Activated CD4-positive, alpha-beta T cell treated with anti-CD3 and anti-CD28 coated beads, Interleukin-2, Interleukin-4, amounts not matched to agents 100 ng/mL and 50 ng/mL, durations not matched to agents 16 hours and 8 hours (primary cell): ENCODE measurements around the gene DSTN.

ENCODE experiments used
- DNase-seq: peaks from one replicate; pipeline ENCODE4 v3.0.0-alpha.2; 2020; ENCODE audit warnings: low spot score

The DSTN gene

DNA sequence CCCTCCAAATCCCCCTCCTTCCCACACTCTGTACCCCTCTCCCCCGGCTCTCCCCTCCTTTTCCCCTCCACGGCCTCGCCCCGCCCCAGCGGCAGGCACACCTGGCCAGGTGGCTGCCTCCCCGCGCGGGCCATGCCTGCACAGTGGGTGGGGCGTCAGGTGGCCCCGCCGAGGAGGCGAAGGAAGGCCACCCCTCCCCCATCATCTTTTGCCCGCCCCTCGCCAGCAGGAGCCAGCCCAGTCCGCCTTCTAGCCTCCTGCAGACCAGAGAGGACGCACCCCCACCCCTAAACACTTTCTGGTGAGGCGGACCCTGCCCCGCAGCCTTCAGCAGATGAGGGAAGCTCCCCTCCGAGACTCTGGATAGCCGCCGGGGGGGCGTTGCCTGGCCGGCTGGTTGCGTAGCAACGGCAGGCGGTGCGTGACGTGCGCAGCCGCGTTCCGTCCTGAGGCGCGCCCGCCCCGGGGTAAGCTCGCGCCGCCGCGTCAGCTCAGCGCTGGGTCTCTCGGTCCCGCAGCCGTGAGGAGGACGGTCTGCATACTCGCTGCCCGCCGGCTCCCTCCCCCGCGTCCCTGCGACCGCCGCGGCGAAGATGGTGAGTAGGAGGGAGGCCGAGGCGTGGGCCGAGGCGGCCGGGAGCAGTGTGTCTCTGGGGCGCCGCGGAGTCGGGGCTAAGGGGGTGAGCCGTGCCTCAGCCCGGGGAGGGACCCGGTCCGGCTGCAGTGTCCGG, at the start of gene DSTN:
Gene DSTN, plus strand, starts transcription at position 460 of the 731 bp plus-strand sequence. Its CDS starts 134 bp downstream, at position 594.
- peak; percentile 86 for DNase-seq

- no peak for DNase-seq
Observed at GRCh38 chr20:17520583-17520982, 49.3 kb upstream of the DSTN start.

DNA sequence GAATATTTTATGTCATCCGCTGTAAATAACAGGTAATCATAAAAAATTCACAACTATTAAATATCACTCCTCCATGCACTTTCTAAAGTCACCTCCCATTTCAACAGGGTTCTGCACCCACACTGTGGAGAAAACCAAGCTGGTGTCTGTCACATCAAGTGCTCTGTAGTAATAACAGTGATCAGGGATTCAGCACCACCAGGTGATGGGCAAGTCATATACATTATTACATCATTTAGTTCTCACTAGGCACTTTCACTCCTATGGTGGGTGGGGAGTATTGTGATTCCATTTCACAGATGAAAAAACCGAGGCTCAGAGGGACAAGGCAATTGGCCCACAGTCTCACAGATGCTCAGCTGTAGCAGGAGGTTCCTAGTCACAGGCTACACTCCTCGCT, 47.3 kb upstream of the DSTN start:
- no peak for DNase-seq

GRCh38 chr20:17523326-17523725, 46.5 kb upstream of the DSTN start:
- no peak for DNase-seq

- DNase-seq = no peak
Observed at GRCh38 chr20:17524560-17524959, 45.3 kb upstream of the DSTN start.

DNA sequence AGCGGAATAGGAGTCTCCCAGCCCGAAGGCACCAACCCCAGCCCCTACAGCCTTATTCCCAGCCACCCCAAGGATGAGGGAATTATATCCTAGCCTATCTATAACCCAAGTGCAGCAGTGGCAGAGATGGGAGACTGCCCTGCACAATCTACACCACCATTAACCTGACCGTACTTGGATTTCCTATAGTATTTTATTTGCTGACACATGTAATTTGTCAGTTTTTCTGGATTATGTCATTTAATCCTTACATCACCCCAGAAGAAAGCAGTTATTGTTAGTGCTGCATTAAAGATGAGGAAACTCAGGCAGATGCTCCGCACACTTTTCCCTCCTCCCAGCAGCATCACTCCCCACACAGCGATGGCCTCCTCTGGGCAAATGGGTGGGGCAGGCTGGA, 44.7 kb upstream of the DSTN start:
- DNase-seq = no peak

- DNase-seq = peak; percentile 37
Observed at GRCh38 chr20:17525650-17526049, 44.2 kb upstream of the DSTN start.

DNA sequence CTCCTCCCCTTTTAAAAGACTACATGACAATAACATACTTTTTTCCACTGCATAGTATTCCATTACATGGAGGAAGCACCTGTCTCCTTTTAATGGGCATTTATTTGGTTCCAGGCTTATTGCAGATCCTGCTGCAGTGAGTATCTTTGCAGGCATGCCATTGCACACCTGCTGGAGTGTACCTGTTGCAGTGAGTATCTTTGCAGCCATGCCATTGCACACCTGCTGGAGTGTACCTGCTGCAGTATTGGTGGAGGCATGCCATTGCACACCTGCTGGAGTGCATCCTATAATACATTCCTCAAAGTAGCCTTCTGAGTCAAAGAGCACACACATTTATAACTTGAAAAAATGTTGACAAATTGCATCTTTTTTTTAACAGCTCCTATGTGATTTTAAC, 40.3 kb upstream of the DSTN start:
- no peak for DNase-seq

GRCh38 chr20:17530153-17530552, 39.7 kb upstream of the DSTN start:
- DNase-seq = no peak

DNA sequence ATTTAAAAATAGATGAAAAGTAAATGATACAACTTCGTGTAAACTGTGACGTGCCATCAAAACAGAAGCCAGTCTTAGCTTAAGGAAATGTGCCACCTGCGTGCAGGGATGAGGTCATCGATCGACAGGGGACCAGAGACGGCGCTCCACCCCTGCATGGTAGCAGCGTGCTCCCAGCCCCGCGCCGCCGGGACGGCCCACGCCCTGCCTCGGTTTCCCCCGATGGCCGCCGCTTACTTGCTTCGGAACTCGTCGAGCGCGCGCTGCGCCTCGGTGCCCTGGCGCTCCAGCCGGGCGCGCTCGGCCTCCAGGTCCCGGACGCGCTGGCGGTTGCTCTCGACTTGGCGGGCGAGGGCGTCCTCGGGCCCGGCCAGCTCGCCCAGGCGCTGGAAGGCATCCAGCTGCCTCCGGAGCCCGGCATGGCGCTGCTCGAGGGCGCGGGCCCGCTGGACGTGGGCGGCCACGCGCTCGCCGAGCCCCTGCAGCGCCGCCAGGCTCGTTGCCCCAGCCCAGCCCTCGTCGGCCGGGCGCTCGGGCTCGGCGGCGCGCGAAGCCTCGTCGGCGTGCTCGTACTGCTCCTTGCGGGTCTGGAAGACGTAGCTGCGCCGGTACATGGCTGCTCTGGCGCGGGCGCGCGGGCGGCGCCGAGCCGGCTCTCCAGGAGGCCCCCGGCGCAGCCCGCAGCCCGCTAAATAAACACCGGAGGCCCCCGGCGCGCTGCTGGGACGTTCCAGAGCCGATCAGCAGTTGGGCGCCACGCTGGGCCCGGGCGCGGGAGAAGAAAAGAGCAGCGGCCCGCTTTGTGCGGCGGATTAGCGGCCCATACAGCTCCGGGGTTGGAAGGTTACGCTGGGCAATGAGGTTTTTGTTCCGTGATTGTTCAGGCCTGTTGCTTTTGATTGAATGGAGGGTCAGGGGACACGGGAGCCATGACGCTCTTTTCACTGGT, 38.9 kb upstream of the DSTN start, which contains the start of gene BFSP1:
Gene BFSP1, minus strand, starts transcription at position 664 of the 949 bp plus-strand sequence. Its CDS starts 50 bp downstream, at position 614.
- DNase-seq = peak; percentile 55

DNA sequence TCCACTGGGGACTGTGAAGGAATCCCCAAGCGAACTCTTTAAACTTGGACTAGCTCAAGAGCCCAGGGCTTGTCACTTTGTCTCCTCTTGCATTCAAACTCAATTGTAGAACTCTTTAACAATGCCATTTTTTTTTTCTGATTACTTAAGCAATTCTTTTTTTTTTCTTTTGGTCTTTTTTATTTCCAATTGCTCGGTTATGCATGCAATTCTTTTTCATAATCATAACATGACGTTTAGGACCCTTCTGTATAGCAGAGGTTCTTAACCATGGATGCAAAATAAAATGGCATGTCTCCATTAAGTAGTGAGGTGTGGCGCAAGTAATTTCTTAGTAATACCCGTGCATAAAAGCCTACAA, 38.2 kb upstream of the DSTN start:
- no peak for DNase-seq

- DNase-seq = peak; percentile 48
Observed at GRCh38 chr20:17533396-17533795, 36.5 kb upstream of the DSTN start.

- no peak for DNase-seq
Observed at GRCh38 chr20:17534077-17534476, 35.8 kb upstream of the DSTN start.

DNA sequence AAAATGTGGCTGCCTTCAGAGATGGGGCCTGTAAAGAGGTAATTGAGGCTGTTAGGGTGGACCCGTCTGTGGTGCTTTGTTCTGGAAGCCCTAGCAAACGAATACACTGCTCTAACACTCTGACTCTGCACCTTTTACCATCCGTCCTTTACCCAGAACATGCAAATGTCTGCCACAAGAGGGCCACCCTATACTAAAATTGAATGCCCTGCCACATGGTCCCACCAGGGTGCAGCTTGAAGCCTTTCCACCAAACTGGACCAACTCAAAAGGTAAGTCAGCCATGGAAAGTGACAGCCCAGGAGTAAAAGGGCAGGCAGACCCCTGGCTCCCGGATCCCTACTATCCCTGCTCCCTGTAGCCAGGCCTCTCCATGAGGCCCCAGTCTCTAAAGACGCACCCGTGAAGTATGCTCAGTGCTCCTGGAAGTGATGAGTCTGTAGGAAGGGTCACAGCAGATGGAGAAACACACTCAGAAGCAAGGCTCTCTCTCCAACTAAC, 32.9 kb upstream of the DSTN start:
- DNase-seq = peak; percentile 78

DNA sequence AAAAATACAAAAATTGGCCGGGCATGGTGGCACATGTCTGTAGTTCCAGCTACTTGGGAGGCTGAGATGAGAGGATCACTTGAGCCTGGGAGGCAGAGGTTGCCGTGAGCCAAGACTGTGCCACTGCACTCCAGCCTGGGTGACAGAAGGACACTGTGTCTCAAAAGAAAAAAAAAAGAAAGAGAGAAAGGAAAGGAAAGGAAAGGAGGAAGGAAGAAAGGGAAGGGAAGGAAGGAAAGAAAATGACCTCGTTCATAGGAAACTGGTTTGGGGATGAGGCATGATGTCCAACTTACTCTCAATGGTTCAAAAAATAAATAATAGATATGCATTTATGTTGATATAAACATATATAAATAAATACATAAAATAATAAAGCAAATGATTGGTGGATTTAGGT, 31.9 kb upstream of the DSTN start:
- DNase-seq = no peak

GRCh38 chr20:17538517-17539170, 31.2 kb upstream of the DSTN start:
- peak; percentile 68 for DNase-seq

GRCh38 chr20:17541596-17541995, 28.3 kb upstream of the DSTN start:
- DNase-seq = no peak

- DNase-seq = no peak
Observed at GRCh38 chr20:17541996-17542395, 27.9 kb upstream of the DSTN start.

DNA sequence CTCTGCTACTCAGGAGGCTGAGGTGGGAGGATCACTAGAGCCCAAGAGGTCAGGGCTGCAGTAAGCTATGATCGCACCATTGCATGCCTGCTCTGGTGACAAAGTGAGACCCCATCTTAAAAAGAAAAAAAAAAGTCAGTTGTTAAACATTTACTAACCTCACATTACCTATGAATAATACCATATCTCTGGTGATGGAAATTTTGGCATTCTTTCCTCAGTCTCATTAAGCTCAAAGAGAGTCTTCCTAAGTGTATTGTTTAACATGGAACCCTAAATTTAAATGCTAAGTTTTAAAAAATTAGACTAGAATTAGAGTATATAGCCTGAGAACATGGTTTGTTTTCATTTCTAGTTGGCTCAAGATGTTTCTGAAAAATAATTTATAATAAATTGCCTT, 27.4 kb upstream of the DSTN start:
- DNase-seq = no peak

- DNase-seq = no peak
Observed at GRCh38 chr20:17542993-17543412, 26.9 kb upstream of the DSTN start.

DNA sequence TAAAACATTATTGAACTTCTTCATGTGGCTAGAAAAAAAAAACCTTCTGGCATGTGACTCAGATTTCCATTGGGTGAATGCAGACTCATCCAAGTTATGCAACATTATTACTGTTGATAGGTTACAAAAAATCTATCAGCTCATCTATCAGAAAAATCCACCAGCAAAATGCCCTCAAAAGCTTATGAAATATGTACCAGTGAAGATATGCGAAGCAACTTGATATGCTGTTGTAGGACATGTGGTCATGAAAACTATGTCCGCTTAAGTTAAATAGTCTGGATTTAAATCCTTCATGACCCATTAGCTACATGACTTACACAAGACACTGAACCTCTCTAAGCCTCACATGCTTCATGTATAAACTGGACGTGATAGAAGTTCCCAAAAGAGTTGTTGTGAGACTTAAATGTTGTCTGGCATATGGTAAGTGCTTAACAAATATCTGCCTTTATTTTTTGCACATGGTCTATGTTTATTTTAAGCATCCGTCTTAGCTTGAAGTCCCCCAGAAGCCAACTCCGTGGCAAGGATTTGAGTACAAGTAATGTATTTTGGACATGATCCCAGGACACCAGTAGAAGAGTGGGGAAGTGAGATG, 26.2 kb upstream of the DSTN start:
- no peak for DNase-seq

- no peak for DNase-seq
Observed at GRCh38 chr20:17545127-17545526, 24.7 kb upstream of the DSTN start.
